Liver (tissue), 3 donors: ENCODE results near the gene CD80.

ENCODE experiments used
- EGR1 ChIP-seq, 2 donors: IDR thresholded peaks; 2 replicates each; pipeline ENCODE4 v1.6.1; 2016 to 2018; ENCODE audit warnings: antibody characterized with exemption in 2 of 2, low read depth in 2 of 2
- FOXA1 ChIP-seq: IDR thresholded peaks from 2 replicates; pipeline ENCODE4 v1.6.1; 2016; ENCODE audit warnings: antibody characterized with exemption
- FOXA2 ChIP-seq: IDR thresholded peaks from 2 replicates; pipeline ENCODE4 v1.6.1; 2016; ENCODE audit warnings: antibody characterized with exemption
- GABPA ChIP-seq, 2 donors: IDR thresholded peaks in 1 of 2; conservative IDR thresholded peaks in 1 of 2; 2 replicates each; pipeline ENCODE4 v1.6.1; 2016; ENCODE audit warnings: antibody characterized with exemption in 2 of 2, mild to moderate bottlenecking in 1 of 2, moderate library complexity in 1 of 2
- JUND ChIP-seq, 2 donors: IDR thresholded peaks; 2 replicates each; pipeline ENCODE4 v1.6.1; 2016; ENCODE audit warnings: antibody characterized with exemption in 2 of 2
- REST ChIP-seq: IDR thresholded peaks from 2 replicates; pipeline ENCODE4 v1.6.1; 2016; ENCODE audit warnings: antibody characterized with exemption, mild to moderate bottlenecking
- SP1 ChIP-seq: IDR thresholded peaks from 2 replicates; pipeline ENCODE4 v1.6.1; 2018; ENCODE audit warnings: antibody characterized with exemption, mild to moderate bottlenecking
- TAF1 ChIP-seq: conservative IDR thresholded peaks from 2 replicates; pipeline ENCODE4 v1.6.1; 2016; ENCODE audit warnings: antibody characterized with exemption, mild to moderate bottlenecking
- YY1 ChIP-seq: IDR thresholded peaks from 2 replicates; pipeline ENCODE4 v1.6.1; 2016; ENCODE audit warnings: antibody characterized with exemption, mild to moderate bottlenecking
- TF ChIP-seq, protein P1 (sequence below): fragments of 150-350 bp; IDR thresholded peaks from 2 replicates; pipeline ENCODE4 v1.5.1; 2017; ENCODE audit warnings: improper control_type of control experiment, low read depth, low read length; ENCODE audit not compliant: missing input control
- TF ChIP-seq, protein P2 (sequence below): IDR thresholded peaks from 2 replicates; pipeline ENCODE4 v1.6.1; 2016; ENCODE audit warnings: antibody characterized with exemption
- TF ChIP-seq, protein P3 (sequence below): IDR thresholded peaks from 2 replicates; pipeline ENCODE4 v1.6.1; 2016; ENCODE audit warnings: antibody characterized with exemption
- donor health status: healthy.
- donor health status: healthy.

DNA sequence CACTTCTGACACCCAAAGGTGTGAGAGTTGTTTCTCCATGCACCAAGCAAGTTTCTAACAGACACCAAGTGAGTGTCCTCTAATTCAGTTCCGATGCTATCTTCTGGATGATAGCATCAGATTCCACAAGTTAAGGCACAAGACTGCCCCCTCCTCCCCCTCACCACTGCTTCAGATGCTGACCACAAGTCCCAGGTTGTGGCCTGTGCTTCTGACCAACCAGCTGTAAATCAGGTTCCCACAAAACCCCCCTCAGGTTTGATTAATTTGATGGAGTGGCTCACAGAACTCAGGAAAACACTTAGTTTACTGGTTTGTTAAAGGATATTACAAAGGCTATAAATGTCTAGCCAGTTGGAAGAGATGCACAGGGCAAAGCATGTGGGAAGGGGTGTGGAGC lies 31.3 kb upstream of the CD80 start:
- no peak for TF ChIP-seq YY1
- TF ChIP-seq, protein P1, sequence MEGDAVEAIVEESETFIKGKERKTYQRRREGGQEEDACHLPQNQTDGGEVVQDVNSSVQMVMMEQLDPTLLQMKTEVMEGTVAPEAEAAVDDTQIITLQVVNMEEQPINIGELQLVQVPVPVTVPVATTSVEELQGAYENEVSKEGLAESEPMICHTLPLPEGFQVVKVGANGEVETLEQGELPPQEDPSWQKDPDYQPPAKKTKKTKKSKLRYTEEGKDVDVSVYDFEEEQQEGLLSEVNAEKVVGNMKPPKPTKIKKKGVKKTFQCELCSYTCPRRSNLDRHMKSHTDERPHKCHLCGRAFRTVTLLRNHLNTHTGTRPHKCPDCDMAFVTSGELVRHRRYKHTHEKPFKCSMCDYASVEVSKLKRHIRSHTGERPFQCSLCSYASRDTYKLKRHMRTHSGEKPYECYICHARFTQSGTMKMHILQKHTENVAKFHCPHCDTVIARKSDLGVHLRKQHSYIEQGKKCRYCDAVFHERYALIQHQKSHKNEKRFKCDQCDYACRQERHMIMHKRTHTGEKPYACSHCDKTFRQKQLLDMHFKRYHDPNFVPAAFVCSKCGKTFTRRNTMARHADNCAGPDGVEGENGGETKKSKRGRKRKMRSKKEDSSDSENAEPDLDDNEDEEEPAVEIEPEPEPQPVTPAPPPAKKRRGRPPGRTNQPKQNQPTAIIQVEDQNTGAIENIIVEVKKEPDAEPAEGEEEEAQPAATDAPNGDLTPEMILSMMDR = no peak
- TF ChIP-seq, protein P2, sequence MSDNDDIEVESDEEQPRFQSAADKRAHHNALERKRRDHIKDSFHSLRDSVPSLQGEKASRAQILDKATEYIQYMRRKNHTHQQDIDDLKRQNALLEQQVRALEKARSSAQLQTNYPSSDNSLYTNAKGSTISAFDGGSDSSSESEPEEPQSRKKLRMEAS = no peak
- no peak for TF ChIP-seq TAF1
- TF ChIP-seq EGR1 (IDR thresholded peaks at IDR 0.05; ENCODE audit: low read depth in 2 of 2) = no peak
- no peak for TF ChIP-seq GABPA (IDR thresholded peaks at IDR 0.05 in 1 of 2, conservative IDR thresholded peaks at IDR 0.05 in 1 of 2)
- TF ChIP-seq FOXA2 = no peak
- TF ChIP-seq SP1 = no peak
- TF ChIP-seq REST = no peak
- TF ChIP-seq FOXA1 = no peak
- no peak for TF ChIP-seq JUND (IDR thresholded peaks at IDR 0.05)
- TF ChIP-seq, protein P3, sequence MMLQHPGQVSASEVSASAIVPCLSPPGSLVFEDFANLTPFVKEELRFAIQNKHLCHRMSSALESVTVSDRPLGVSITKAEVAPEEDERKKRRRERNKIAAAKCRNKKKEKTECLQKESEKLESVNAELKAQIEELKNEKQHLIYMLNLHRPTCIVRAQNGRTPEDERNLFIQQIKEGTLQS = no peak
